Upper lobe of left lung (tissue), 6 donors: Measurements from ENCODE around the gene ITGA2. TPM values are rescaled to one million over a fixed set of nuclear protein-coding genes. Genes with fewer than 3 reads are reported as not detected.

Experiments used
- ATAC-seq, 2 donors: fragments of 200-7000 bp; cut with Tn5 transposase; one replicate each; pipeline ENCODE4 v1.9.1; 2022; ENCODE audit warnings: mild to moderate bottlenecking in 2 of 2, moderate library complexity in 2 of 2; ENCODE audit not compliant: low FRiP score in 2 of 2
- DNase-seq, 2 donors: peaks; one replicate each; pipeline ENCODE4 v3.0.0-alpha.2; 2019 to 2020
- H3K27ac ChIP-seq, 4 donors: fragments of 200-600 bp; sonication (generic); one replicate each; pipeline ENCODE4 v1.5.1; 2016 to 2019
- H3K27me3 ChIP-seq, 4 donors: fragments of 200-600 bp; sonication (generic); one replicate each; pipeline ENCODE4 v1.5.1; 2017 to 2019
- H3K36me3 ChIP-seq, 4 donors: fragments of 200-600 bp; sonication (generic); one replicate each; pipeline ENCODE4 v1.5.1; 2016 to 2019
- H3K4me1 ChIP-seq, 4 donors: fragments of 200-600 bp; sonication (generic); one replicate each; pipeline ENCODE4 v1.5.1; 2018 to 2019
- H3K4me3 ChIP-seq, 4 donors: fragments of 200-600 bp; sonication (generic); one replicate each; pipeline ENCODE4 v1.5.1; 2017 to 2019; ENCODE audit warnings: mild to moderate bottlenecking in 2 of 4, moderate library complexity in 1 of 4
- H3K9me3 ChIP-seq, 4 donors: fragments of 200-600 bp; sonication (generic); one replicate each; pipeline ENCODE4 v1.5.1; 2018 to 2019
- CTCF ChIP-seq, 6 experiments: fragments of 450-650 bp in 4 of 6; fragments of 200-600 bp in 2 of 6; sonication (generic) in 2 of 6; IDR thresholded peaks; one replicate each; pipeline ENCODE4 v1.5.1; 2016 to 2019; ENCODE audit warnings: antibody characterized with exemption in 6 of 6
- EP300 ChIP-seq, 4 donors: sonication (generic); formaldehyde crosslinking; IDR thresholded peaks; one replicate each; pipeline ENCODE4 v1.5.1; 2017; ENCODE audit warnings: antibody characterized with exemption in 4 of 4, control low read depth in 2 of 4
- POLR2A ChIP-seq, 4 donors: fragments of 450-650 bp; IDR thresholded peaks; one replicate each; pipeline ENCODE4 v1.5.1; 2016 to 2017; ENCODE audit warnings: antibody characterized with exemption in 4 of 4, mild to moderate bottlenecking in 2 of 4
- POLR2AphosphoS5 ChIP-seq, 2 donors: sonication (generic); formaldehyde crosslinking; IDR thresholded peaks; one replicate each; pipeline ENCODE4 v1.5.1; 2017; ENCODE audit warnings: antibody characterized with exemption in 2 of 2
- WGBS, 2 donors: methylation state at CpG; one replicate each; pipeline ENCODE4 v1.1.5; 2017 to 2018; 5-methylcytosine and 5-hydroxymethylcytosine counted together
- total RNA-seq, 6 donors: library from RNA; depleted of rRNA in 4 of 6; stranded (reverse); fragments of >200 nt in 4 of 6; gene quantifications; one replicate each; pipeline versions ENCODE4 v1.1.0 to v1.2.1, GENCODE V29; 2016 to 2021
- donor health status: DM: no; HTN: no; CAD: no; lungs with moderate emphysema.
- donor health status: DM: no; HTN: yes; CAD: no; lungs with severe emphysema.

The ITGA2 gene
- total RNA-seq, 6 donors from 2014 or later: 4.2 to 45.8 (median 13.7) TPM

- ATAC-seq: no peak
- H3K4me1 ChIP-seq: no peaks in the 10 kb centered on the region
These were observed 134.6 kb downstream of the ITGA2 start for GRCh38 chr5:53123702-53124101.

GRCh38 chr5:53126521-53126920, 137.4 kb downstream of the ITGA2 start:
- Histone ChIP-seq H3K36me3 (no peaks in the 10 kb centered on the region), H3K27ac (no peak overlapping the region), H3K27me3 (no peaks in the 10 kb centered on the region), H3K4me3 (no peak overlapping the region), H3K4me1 (no peaks in the 10 kb centered on the region), H3K9me3 (no peaks in the 10 kb centered on the region)
- WGBS, 2 donors: 92 to 98% methylated on average over 3 of the region's 3 CpGs
- TF ChIP-seq CTCF (IDR thresholded peaks at IDR 0.05) (no peak), EP300 (IDR thresholded peaks at IDR 0.05) (no peak), POLR2AphosphoS5 (IDR thresholded peaks at IDR 0.05) (no peak), POLR2A (IDR thresholded peaks at IDR 0.05) (no peak)
- ATAC-seq: no peak
- no peak for DNase-seq

More at GRCh38 chr5:53123702-53124101, 134.6 kb downstream of the ITGA2 start:
- no peak overlapping the region for H3K27ac ChIP-seq
- no peaks in the 10 kb centered on the region for H3K9me3 ChIP-seq
- H3K36me3 ChIP-seq: no peaks in the 10 kb centered on the region
- H3K27me3 ChIP-seq: no peaks in the 10 kb centered on the region
- DNase-seq: no peak
- TF ChIP-seq CTCF (IDR thresholded peaks at IDR 0.05) (peak in 1 of 6 experiments; percentile 14), POLR2A (IDR thresholded peaks at IDR 0.05) (no peak), EP300 (IDR thresholded peaks at IDR 0.05) (no peak)
- no peak overlapping the region for H3K4me3 ChIP-seq

GRCh38 chr5:53127107-53127506, 138.0 kb downstream of the ITGA2 start:
- ATAC-seq (no peak), DNase-seq (no peak)
- Histone ChIP-seq H3K4me3 (no peak overlapping the region), H3K9me3 (no peaks in the 10 kb centered on the region), H3K4me1 (no peaks in the 10 kb centered on the region), H3K27me3 (no peaks in the 10 kb centered on the region), H3K27ac (no peak overlapping the region), H3K36me3 (no peaks in the 10 kb centered on the region)
- TF ChIP-seq EP300 (IDR thresholded peaks at IDR 0.05) (no peak), POLR2AphosphoS5 (IDR thresholded peaks at IDR 0.05) (no peak), CTCF (IDR thresholded peaks at IDR 0.05) (no peak), POLR2A (IDR thresholded peaks at IDR 0.05) (no peak)
- WGBS, 2 donors: 52 to 75% methylated on average over 1 of the region's 1 CpG

- Histone ChIP-seq H3K27me3 (no peaks in the 10 kb centered on the region), H3K4me3 (no peak overlapping the region), H3K9me3 (no peaks in the 10 kb centered on the region), H3K27ac (no peak overlapping the region), H3K36me3 (no peaks in the 10 kb centered on the region), H3K4me1 (no peaks in the 10 kb centered on the region)
- 72 to 78% methylated on average over 1 of the region's 1 CpG for WGBS, 2 donors
- DNase-seq (no peak), ATAC-seq (no peak)
- TF ChIP-seq CTCF (IDR thresholded peaks at IDR 0.05): no peak
- no peak for TF ChIP-seq POLR2AphosphoS5 (IDR thresholded peaks at IDR 0.05)
- no peak for TF ChIP-seq EP300 (IDR thresholded peaks at IDR 0.05)
- no peak for TF ChIP-seq POLR2A (IDR thresholded peaks at IDR 0.05)
These were observed 139.3 kb downstream of the ITGA2 start for GRCh38 chr5:53128481-53128880.

GRCh38 chr5:53130266-53130665, 141.1 kb downstream of the ITGA2 start:
- H3K9me3 ChIP-seq: no peaks in the 10 kb centered on the region
- no peak overlapping the region for H3K4me3 ChIP-seq
- DNase-seq: no peak
- H3K4me1 ChIP-seq: no peaks in the 10 kb centered on the region
- no peaks in the 10 kb centered on the region for H3K36me3 ChIP-seq
- H3K27me3 ChIP-seq: no peaks in the 10 kb centered on the region
- no peak overlapping the region for H3K27ac ChIP-seq
- TF ChIP-seq POLR2AphosphoS5 (IDR thresholded peaks at IDR 0.05) (no peak), EP300 (IDR thresholded peaks at IDR 0.05) (no peak), CTCF (IDR thresholded peaks at IDR 0.05) (no peak), POLR2A (IDR thresholded peaks at IDR 0.05) (no peak)
- WGBS, 2 donors: 49 to 55% methylated on average over 2 of the region's 2 CpGs
- no peak for ATAC-seq
